ENCODE results near the gene SLC25A34. TPM values are rescaled to one million over a fixed set of nuclear protein-coding genes. Genes with fewer than 3 reads are reported as not detected.

The SLC25A34 gene
- total and polyA plus RNA-seq, 2 of the 13 experiments (the other 11 are each of a cell fraction or from before 2014, with no cell fraction given), result 0.13 to 0.18 TPM

- TF ChIP-seq ZSCAN29 (CRISPR knock-in tag; conservative IDR thresholded peaks at IDR 0.05), result no peak
- no peak for TF ChIP-seq HOXA7 (CRISPR knock-in tag; IDR thresholded peaks at IDR 0.05)
- TF ChIP-seq HNF1A (IDR thresholded peaks at IDR 0.05; ENCODE audit: low read depth), result no peak
- TF ChIP-seq HNF1A (CRISPR knock-in tag; IDR thresholded peaks at IDR 0.05; ENCODE audit: borderline replicate concordance), result no peak
- TF ChIP-seq CREM (IDR thresholded peaks at IDR 0.05), result peak; percentile 26; the same call in 1 of the 2 replicates
- TF ChIP-seq CREM (CRISPR knock-in tag; IDR thresholded peaks at IDR 0.05), result no peak
- no peak for TF ChIP-seq CERS6 (CRISPR knock-in tag; IDR thresholded peaks at IDR 0.05)
- no peak for TF ChIP-seq HDAC1 (CRISPR knock-in tag; IDR thresholded peaks at IDR 0.05)
- TF ChIP-seq E2F5 (CRISPR knock-in tag; conservative IDR thresholded peaks at IDR 0.05), result no peak
- no peak for TF ChIP-seq PHB2 (IDR thresholded peaks at IDR 0.05; ENCODE audit: partially characterized antibody)
- no peak for TF ChIP-seq PHF21A (CRISPR knock-in tag; IDR thresholded peaks at IDR 0.05)
- TF ChIP-seq GABPB1 (CRISPR knock-in tag; IDR thresholded peaks at IDR 0.05), result 0 out of 2 replicates have a peak, but pooled peaks have one; percentile 9
- TF ChIP-seq MYPOP (CRISPR knock-in tag; IDR thresholded peaks at IDR 0.05), result no peak
- no peak for TF ChIP-seq MXD4 (CRISPR knock-in tag; IDR thresholded peaks at IDR 0.05)
- TF ChIP-seq ZNF354B (CRISPR knock-in tag; IDR thresholded peaks at IDR 0.05), result no peak
- no peak for TF ChIP-seq NFYB (CRISPR knock-in tag; IDR thresholded peaks at IDR 0.05)
- TF ChIP-seq SOX6 (IDR thresholded peaks at IDR 0.05), result no peak
- 0 out of 2 replicates have a peak, but pooled peaks have one; percentile 7 for TF ChIP-seq SOX6 (CRISPR knock-in tag; IDR thresholded peaks at IDR 0.05)
- TF ChIP-seq DMTF1 (CRISPR knock-in tag; IDR thresholded peaks at IDR 0.05), result no peak
- no peak for TF ChIP-seq ZKSCAN5 (CRISPR knock-in tag; IDR thresholded peaks at IDR 0.05)
These were observed 6.3 kb downstream of the SLC25A34 start, which contains the start of gene TMEM82 (continued) for GRCh38 chr1:15742339-15742801.
